DND-41 (cell line): ENCODE measurements around the gene SLC6A12.

Source experiments
- ATAC-seq: fragments of 200-7000 bp; cut with Tn5 transposase; 3 replicates; pipeline ENCODE4 v1.9.1; 2021; ENCODE audit warnings: low read depth; ENCODE audit not compliant: insufficient read depth
- DNase-seq: peaks from one replicate; pipeline ENCODE4 v3.0.0-alpha.2; 2020
- H2AFZ ChIP-seq: 2 replicates; pipeline ENCODE4 v1.6.0; 2012; ENCODE audit warnings: low read depth, low read length
- H3K27ac ChIP-seq: 2 replicates; pipeline ENCODE4 v1.5.1; 2012; ENCODE audit warnings: low read length, inconsistent platforms
- H3K27me3 ChIP-seq: fragments of 200-600 bp; sonication (generic); 2 replicates; pipeline ENCODE4 v1.6.0; 2012; ENCODE audit warnings: low read length, mild to moderate bottlenecking, inconsistent platforms; ENCODE audit not compliant: insufficient read depth, poor library complexity
- H3K36me3 ChIP-seq: 2 replicates; pipeline ENCODE4 v1.5.1; 2012; ENCODE audit warnings: low read length, inconsistent platforms; ENCODE audit not compliant: insufficient read depth
- H3K4me1 ChIP-seq: 2 replicates; pipeline ENCODE4 v1.5.1; 2012; ENCODE audit warnings: mild to moderate bottlenecking, low read length; ENCODE audit not compliant: insufficient read depth
- H3K4me2 ChIP-seq: 2 replicates; pipeline ENCODE4 v1.6.0; 2012; ENCODE audit warnings: mild to moderate bottlenecking, moderate library complexity, low read length, inconsistent platforms; ENCODE audit not compliant: insufficient read depth
- H3K4me3 ChIP-seq, 2 experiments: fragments of 200-600 bp in 1 of 2; shearing (Covaris generic) in 1 of 2; 2 replicates each; pipeline ENCODE4 v1.5.1; 2012 to 2016; ENCODE audit warnings: inconsistent platforms in 2 of 2, low read length in 2 of 2, mild to moderate bottlenecking in 2 of 2, low read depth in 1 of 2, moderate library complexity in 1 of 2
- H3K79me2 ChIP-seq: 2 replicates; pipeline ENCODE4 v1.6.0; 2012; ENCODE audit warnings: low read length, inconsistent platforms; ENCODE audit not compliant: insufficient read depth
- H3K9ac ChIP-seq: 2 replicates; pipeline ENCODE4 v1.6.0; 2012; ENCODE audit warnings: low read depth, mild to moderate bottlenecking, inconsistent platforms, low read length, moderate library complexity
- H3K9me3 ChIP-seq: 2 replicates; pipeline ENCODE4 v1.5.1; 2012; ENCODE audit warnings: low read length, moderate library complexity, mild to moderate bottlenecking, inconsistent platforms; ENCODE audit not compliant: insufficient read depth, severe bottlenecking
- H4K20me1 ChIP-seq: 2 replicates; pipeline ENCODE4 v1.6.0; 2012; ENCODE audit warnings: low read length; ENCODE audit not compliant: insufficient read depth
- EZH2 ChIP-seq: IDR thresholded peaks from 3 replicates; pipeline ENCODE4 v1.6.1; 2012; ENCODE audit warnings: borderline replicate concordance, low read depth, mild to moderate bottlenecking, moderate library complexity, low read length, inconsistent platforms; ENCODE audit not compliant: severe bottlenecking
- TF ChIP-seq, protein P1 (sequence below): IDR thresholded peaks from 2 replicates; pipeline ENCODE4 v1.5.1; 2012; ENCODE audit warnings: borderline replicate concordance, low read length, moderate library complexity, mild to moderate bottlenecking; ENCODE audit not compliant: poor library complexity, severe bottlenecking; ENCODE audit errors: extremely low read depth

SLC6A12 gene

DNA sequence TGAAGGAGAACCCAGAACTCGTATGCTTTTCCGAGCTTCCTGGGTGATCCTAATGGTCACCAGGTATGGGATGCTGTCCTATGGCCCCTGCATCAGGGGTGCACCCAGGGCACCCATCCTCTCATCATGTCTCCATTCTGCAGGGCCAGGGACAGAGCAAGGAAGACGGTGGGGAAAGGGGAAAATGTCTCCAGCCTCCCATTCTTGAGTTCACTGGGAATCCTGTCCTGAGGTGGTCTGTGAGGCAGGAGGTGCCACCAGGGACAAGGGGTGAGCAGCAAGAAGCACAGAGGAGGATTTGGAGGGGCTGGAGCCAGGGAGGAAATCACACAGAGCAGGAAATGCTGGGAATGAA, 14.9 kb upstream of the SLC6A12 start:
- Histone ChIP-seq H3K4me3 (no peak overlapping the region), H3K4me1 (no peaks in the 10 kb centered on the region), H3K9me3 (no peaks in the 10 kb centered on the region), H3K79me2 (no peaks in the 10 kb centered on the region), H4K20me1 (no peaks in the 10 kb centered on the region; the same call in 1 of the 2 replicates), H3K36me3 (no peaks in the 10 kb centered on the region), H3K27me3 (peaks cover 33% of the 10 kb centered on the region), H3K4me2 (no peak overlapping the region), H3K27ac (no peak overlapping the region), H3K9ac (no peak overlapping the region), H2AFZ (no peak overlapping the region)
- no peak for TF ChIP-seq EZH2
- TF ChIP-seq, protein P1, sequence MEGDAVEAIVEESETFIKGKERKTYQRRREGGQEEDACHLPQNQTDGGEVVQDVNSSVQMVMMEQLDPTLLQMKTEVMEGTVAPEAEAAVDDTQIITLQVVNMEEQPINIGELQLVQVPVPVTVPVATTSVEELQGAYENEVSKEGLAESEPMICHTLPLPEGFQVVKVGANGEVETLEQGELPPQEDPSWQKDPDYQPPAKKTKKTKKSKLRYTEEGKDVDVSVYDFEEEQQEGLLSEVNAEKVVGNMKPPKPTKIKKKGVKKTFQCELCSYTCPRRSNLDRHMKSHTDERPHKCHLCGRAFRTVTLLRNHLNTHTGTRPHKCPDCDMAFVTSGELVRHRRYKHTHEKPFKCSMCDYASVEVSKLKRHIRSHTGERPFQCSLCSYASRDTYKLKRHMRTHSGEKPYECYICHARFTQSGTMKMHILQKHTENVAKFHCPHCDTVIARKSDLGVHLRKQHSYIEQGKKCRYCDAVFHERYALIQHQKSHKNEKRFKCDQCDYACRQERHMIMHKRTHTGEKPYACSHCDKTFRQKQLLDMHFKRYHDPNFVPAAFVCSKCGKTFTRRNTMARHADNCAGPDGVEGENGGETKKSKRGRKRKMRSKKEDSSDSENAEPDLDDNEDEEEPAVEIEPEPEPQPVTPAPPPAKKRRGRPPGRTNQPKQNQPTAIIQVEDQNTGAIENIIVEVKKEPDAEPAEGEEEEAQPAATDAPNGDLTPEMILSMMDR = no peak
- DNase-seq (no peak), ATAC-seq (no peak)

- ATAC-seq (no peak), DNase-seq (no peak)
- H2AFZ ChIP-seq = no peak overlapping the region
- H3K9ac ChIP-seq = no peak overlapping the region
- no peaks in the 10 kb centered on the region for H3K79me2 ChIP-seq
- H3K4me2 ChIP-seq = no peak overlapping the region
- H3K27me3 ChIP-seq = peaks cover 33% of the 10 kb centered on the region
- TF ChIP-seq, protein P1 = no peak
- no peak for TF ChIP-seq EZH2
- no peaks in the 10 kb centered on the region for H3K36me3 ChIP-seq
- no peaks in the 10 kb centered on the region; the same call in 1 of the 2 replicates for H4K20me1 ChIP-seq
- no peak overlapping the region for H3K4me3 ChIP-seq
- H3K27ac ChIP-seq = no peak overlapping the region
- no peaks in the 10 kb centered on the region for H3K4me1 ChIP-seq
- no peaks in the 10 kb centered on the region for H3K9me3 ChIP-seq
Measured at GRCh38 chr12:227923-228845, 14.2 kb upstream of the SLC6A12 start.

- no peak for TF ChIP-seq EZH2
- TF ChIP-seq, protein P1 = no peak
- Histone ChIP-seq H3K27me3 (peaks cover 36% of the 10 kb centered on the region), H3K79me2 (no peaks in the 10 kb centered on the region)
Measured at GRCh38 chr12:227286-227915, 13.4 kb upstream of the SLC6A12 start.

More at GRCh38 chr12:227286-227915, 13.4 kb upstream of the SLC6A12 start:
- Histone ChIP-seq H4K20me1 (no peaks in the 10 kb centered on the region; the same call in 1 of the 2 replicates), H3K9ac (no peak overlapping the region), H3K9me3 (no peaks in the 10 kb centered on the region), H2AFZ (no peak overlapping the region), H3K27ac (no peak overlapping the region), H3K4me3 (no peak overlapping the region), H3K4me1 (no peaks in the 10 kb centered on the region), H3K4me2 (no peak overlapping the region), H3K36me3 (no peaks in the 10 kb centered on the region)
- ATAC-seq (no peak), DNase-seq (no peak)
